ENCODE data around the gene CPA1. TPM values are rescaled to one million over a fixed set of nuclear protein-coding genes. Genes with fewer than 3 reads are reported as not detected.

Gene CPA1
- total and polyA plus RNA-seq, 9 of the 15 experiments (the other 6 are each of a cell fraction or from before 2014, with no cell fraction given) = 6.5 TPM; not detected in 8

- whole genome bisulfite sequencing (ENCODE audit: insufficient coverage, low coverage, missing lambda C conversion rate) = 33% methylated on average over 1 of the region's 1 CpG
- Histone ChIP-seq H3K4me1 (replicated peaks in 1 of 2; ENCODE audit: control insufficient read depth in 2 of 2, insufficient read depth in 2 of 2, low read length in 2 of 2) (peaks cover under 1 to 7% of the 10 kb centered on the region in 2 experiments; a peak in 4 of 5 replicates), H3K79me2 (ENCODE audit: control insufficient read depth, insufficient read depth, low read length) (no peaks in the 10 kb centered on the region), H4K20me1 (replicated peaks; ENCODE audit: control insufficient read depth, insufficient read depth, low read length) (no peaks in the 10 kb centered on the region), H3K9ac (ENCODE audit: insufficient read depth in 1 of 2, low read depth in 2 of 2, low read length in 2 of 2) (no peak overlapping the region), H3K4me3 (no peak overlapping the region), H3K9me1 (ENCODE audit: control insufficient read depth, insufficient read depth, low read length) (no peaks in the 10 kb centered on the region), H2AFZ (ENCODE audit: low read depth, low read length) (no peak overlapping the region), H3K27me3 (ENCODE audit: control insufficient read depth in 2 of 2, insufficient read depth in 2 of 2, low read length in 2 of 2) (peaks cover 0 to 7% of the 10 kb centered on the region in 2 experiments; a peak in 2 of 5 replicates), H3K36me3 (ENCODE audit: control insufficient read depth, insufficient read depth, low read length) (no peaks in the 10 kb centered on the region), H3K4me2 (ENCODE audit: insufficient read depth, low read length) (no peak overlapping the region), H3K27ac (ENCODE audit: extremely low read depth, low read depth, low read length) (no peak overlapping the region), H3K9me3 (replicated peaks; ENCODE audit: control insufficient read depth, insufficient read depth, low read depth, low read length) (peaks cover 4% of the 10 kb centered on the region)
- in situ Hi-C loops (cut with MboI) = no loop called here
- ATAC-seq = no peak
- intact Hi-C loops (cut with micrococcal nuclease) = no loop called here
- no TSS peak for BruUV-seq (replicated peaks)
- DNase-seq (ENCODE audit: extremely low read depth in 1 of 4, low spot score in 3 of 4) = no peak
- ChIA-PET POLR2A (interaction anchor here (0.6 kb wide), 1 partner anchor 30 kb away, joined by 3 read pairs; no protein-coding TSS in a partner anchor), CTCF (ENCODE audit: low intra/inter-chr PET ratio) (no interaction called here)
- no peak for FAIRE-seq
- TF ChIP-seq TSC22D4 (tag; IDR thresholded peaks at IDR 0.05) (no peak), CEBPB (tag; IDR thresholded peaks at IDR 0.05) (peak; percentile 49), CHAMP1 (IDR thresholded peaks at IDR 0.05) (no peak), ARID4B (CRISPR knock-in tag; IDR thresholded peaks at IDR 0.05) (no peak), ZNF766 (CRISPR knock-in tag; conservative IDR thresholded peaks at IDR 0.05) (no peak)
- TF ChIP-seq, protein P1, sequence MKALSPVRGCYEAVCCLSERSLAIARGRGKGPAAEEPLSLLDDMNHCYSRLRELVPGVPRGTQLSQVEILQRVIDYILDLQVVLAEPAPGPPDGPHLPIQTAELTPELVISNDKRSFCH (CRISPR knock-in tag; IDR thresholded peaks at IDR 0.05) = no peak
- TF ChIP-seq, protein P1 (tag; IDR thresholded peaks at IDR 0.05) = no peak
- TF ChIP-seq, protein P2, sequence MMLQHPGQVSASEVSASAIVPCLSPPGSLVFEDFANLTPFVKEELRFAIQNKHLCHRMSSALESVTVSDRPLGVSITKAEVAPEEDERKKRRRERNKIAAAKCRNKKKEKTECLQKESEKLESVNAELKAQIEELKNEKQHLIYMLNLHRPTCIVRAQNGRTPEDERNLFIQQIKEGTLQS (IDR thresholded peaks at IDR 0.05) = peak; percentile 41
- TF ChIP-seq, protein P2 (CRISPR knock-in tag; conservative IDR thresholded peaks at IDR 0.05) = no peak
Measured at GRCh38 chr7:130436253-130436652, 56.0 kb downstream of the CPA1 start.

Measured in K562 (cell line).